Uterus (tissue), 4 donors: Measurements from ENCODE around the gene ANKMY2. TPM values are rescaled to one million over a fixed set of nuclear protein-coding genes. Genes with fewer than 3 reads are reported as not detected.

Source experiments
- DNase-seq, 2 donors: peaks; one replicate each; pipeline ENCODE4 v3.0.0-alpha.2; 2019 to 2020
- H3K27ac ChIP-seq, 2 donors: fragments of 200-600 bp; sonication (generic); 1 replicate in 1 of 2; 2 replicates in 1 of 2; pipeline ENCODE4 v1.5.1; 2016 to 2018
- H3K27me3 ChIP-seq, 2 donors: fragments of 200-600 bp; sonication (generic); one replicate each; pipeline ENCODE4 v1.5.1; 2018 to 2019; ENCODE audit warnings: control low read depth in 1 of 2
- H3K36me3 ChIP-seq, 2 donors: fragments of 200-600 bp; sonication (generic); one replicate each; pipeline ENCODE4 v1.5.1; 2019; ENCODE audit warnings: control low read depth in 1 of 2
- H3K4me1 ChIP-seq, 2 donors: fragments of 200-600 bp; sonication (generic); one replicate each; pipeline ENCODE4 v1.5.1; 2018 to 2019; ENCODE audit warnings: control low read depth in 1 of 2
- H3K4me3 ChIP-seq, 2 donors: fragments of 200-600 bp; sonication (generic); 1 replicate in 1 of 2; 2 replicates in 1 of 2; pipeline ENCODE4 v1.5.1; 2018 to 2019; ENCODE audit warnings: mild to moderate bottlenecking in 1 of 2
- H3K9me3 ChIP-seq, 2 donors: fragments of 200-600 bp; sonication (generic); one replicate each; pipeline ENCODE4 v1.5.1; 2019; ENCODE audit warnings: control low read depth in 1 of 2
- CTCF ChIP-seq, 4 experiments: fragments of 200-600 bp in 2 of 4; fragments of 450-650 bp in 2 of 4; sonication (generic) in 2 of 4; IDR thresholded peaks; one replicate each; pipeline ENCODE4 v1.5.1; 2016 to 2019; ENCODE audit warnings: antibody characterized with exemption in 4 of 4, mild to moderate bottlenecking in 2 of 4, moderate library complexity in 1 of 4
- POLR2A ChIP-seq, 2 donors: fragments of 450-650 bp; IDR thresholded peaks; one replicate each; pipeline ENCODE4 v1.6.1; 2016; ENCODE audit warnings: antibody characterized with exemption in 2 of 2, mild to moderate bottlenecking in 1 of 2, moderate library complexity in 1 of 2
- intact Hi-C: fragments of 100-400 bp; cut with DNase I; formaldehyde crosslinking; loops from one replicate; pipeline ENCODE4 v1.15.1; 2023; ENCODE audit warnings: low total_unique reads
- total RNA-seq, 4 donors: library from RNA; depleted of rRNA in 3 of 4; stranded (reverse); fragments of >200 nt in 3 of 4; gene quantifications; one replicate each; pipeline versions ENCODE4 v1.1.0 to v1.2.4, GENCODE V29; 2014 to 2023
- donor health status: DM: yes; HTN: yes; CAD: no.

The ANKMY2 gene
- total RNA-seq, 4 donors from 2014 or later: 6.2 to 48.7 (median 17.2) TPM

- Histone ChIP-seq H3K4me1 (no peaks in the 10 kb centered on the region), H3K4me3 (no peak overlapping the region), H3K27ac (no peak overlapping the region), H3K9me3 (no peaks in the 10 kb centered on the region), H3K27me3 (no peaks in the 10 kb centered on the region), H3K36me3 (no peaks in the 10 kb centered on the region)
- TF ChIP-seq POLR2A (IDR thresholded peaks at IDR 0.05) (no peak), CTCF (IDR thresholded peaks at IDR 0.05) (no peak)
- DNase-seq: no peak
- intact Hi-C loops: no loop called here
Observed at GRCh38 chr7:16585540-16585939, 60.0 kb downstream of the ANKMY2 start.

GRCh38 chr7:16583834-16584233 is 61.7 kb downstream of the ANKMY2 start:
- Histone ChIP-seq H3K4me1 (no peaks in the 10 kb centered on the region), H3K4me3 (no peak overlapping the region), H3K36me3 (no peaks in the 10 kb centered on the region), H3K27ac (no peak overlapping the region), H3K27me3 (no peaks in the 10 kb centered on the region), H3K9me3 (no peaks in the 10 kb centered on the region)
- TF ChIP-seq CTCF (IDR thresholded peaks at IDR 0.05) (no peak), POLR2A (IDR thresholded peaks at IDR 0.05) (no peak)
- intact Hi-C loops: no loop called here
- DNase-seq: no peak

- intact Hi-C loops: no loop called here
- Histone ChIP-seq H3K27ac (no peak overlapping the region), H3K4me1 (no peaks in the 10 kb centered on the region), H3K9me3 (no peaks in the 10 kb centered on the region), H3K36me3 (no peaks in the 10 kb centered on the region), H3K27me3 (no peaks in the 10 kb centered on the region), H3K4me3 (no peak overlapping the region)
- no peak for DNase-seq
- no peak for TF ChIP-seq POLR2A (IDR thresholded peaks at IDR 0.05)
- no peak for TF ChIP-seq CTCF (IDR thresholded peaks at IDR 0.05)
Observed at GRCh38 chr7:16581286-16581685, 64.3 kb downstream of the ANKMY2 start.

- TF ChIP-seq POLR2A (IDR thresholded peaks at IDR 0.05) (no peak), CTCF (IDR thresholded peaks at IDR 0.05) (no peak)
- Histone ChIP-seq H3K4me3 (no peak overlapping the region), H3K27ac (no peak overlapping the region), H3K9me3 (no peaks in the 10 kb centered on the region), H3K27me3 (no peaks in the 10 kb centered on the region), H3K4me1 (no peaks in the 10 kb centered on the region), H3K36me3 (no peaks in the 10 kb centered on the region)
- DNase-seq: no peak
- intact Hi-C loops: no loop called here
Observed at GRCh38 chr7:16579216-16579615, 66.3 kb downstream of the ANKMY2 start.

GRCh38 chr7:16571941-16572340 is 73.6 kb downstream of the ANKMY2 start:
- intact Hi-C loops: no loop called here
- Histone ChIP-seq H3K36me3 (no peaks in the 10 kb centered on the region), H3K4me1 (no peaks in the 10 kb centered on the region), H3K27ac (no peak overlapping the region), H3K4me3 (no peak overlapping the region), H3K27me3 (no peaks in the 10 kb centered on the region), H3K9me3 (no peaks in the 10 kb centered on the region)
- TF ChIP-seq POLR2A (IDR thresholded peaks at IDR 0.05) (no peak), CTCF (IDR thresholded peaks at IDR 0.05) (no peak)
- no peak for DNase-seq
